ENCODE measurements around the gene MAGI2. TPM values are rescaled to one million over a fixed set of nuclear protein-coding genes. Genes with fewer than 3 reads are reported as not detected.

The MAGI2 gene
- total RNA-seq, 1 donor from 2014 or later, result 64.2 TPM

GRCh38 chr7:79436378-79436777, 17.1 kb downstream of the MAGI2 start:
- peaks cover 2% of the 10 kb centered on the region for H3K9me3 Mint-ChIP-seq (ENCODE audit: unreplicated experiment)
- H3K27me3 Mint-ChIP-seq (ENCODE audit: unreplicated experiment), result no peaks in the 10 kb centered on the region
- DNase-seq, result no peak
- H3K4me3 Mint-ChIP-seq (ENCODE audit: unreplicated experiment), result no peak overlapping the region
- no peaks in the 10 kb centered on the region for H3K36me3 Mint-ChIP-seq (ENCODE audit: unreplicated experiment)
- TF ChIP-seq CTCF (IDR thresholded peaks at IDR 0.05; ENCODE audit: partially characterized antibody, unreplicated experiment), result no peak
- H3K27ac Mint-ChIP-seq (ENCODE audit: unreplicated experiment), result no peak overlapping the region
- H3K4me1 Mint-ChIP-seq (ENCODE audit: low read depth, unreplicated experiment), result no peaks in the 10 kb centered on the region

- Mint-ChIP-seq H3K27me3 (ENCODE audit: unreplicated experiment) (no peaks in the 10 kb centered on the region), H3K27ac (ENCODE audit: unreplicated experiment) (no peak overlapping the region), H3K4me3 (ENCODE audit: unreplicated experiment) (no peak overlapping the region), H3K4me1 (ENCODE audit: low read depth, unreplicated experiment) (no peaks in the 10 kb centered on the region), H3K36me3 (ENCODE audit: unreplicated experiment) (no peaks in the 10 kb centered on the region), H3K9me3 (ENCODE audit: unreplicated experiment) (peaks cover 2% of the 10 kb centered on the region)
- no peak for TF ChIP-seq CTCF (IDR thresholded peaks at IDR 0.05; ENCODE audit: partially characterized antibody, unreplicated experiment)
- no peak for DNase-seq
Measured at GRCh38 chr7:79434867-79435266, 18.6 kb downstream of the MAGI2 start.

GRCh38 chr7:79434098-79434497, 19.4 kb downstream of the MAGI2 start:
- TF ChIP-seq CTCF (IDR thresholded peaks at IDR 0.05; ENCODE audit: partially characterized antibody, unreplicated experiment), result no peak
- no peaks in the 10 kb centered on the region for H3K4me1 Mint-ChIP-seq (ENCODE audit: low read depth, unreplicated experiment)
- H3K27me3 Mint-ChIP-seq (ENCODE audit: unreplicated experiment), result no peaks in the 10 kb centered on the region
- H3K9me3 Mint-ChIP-seq (ENCODE audit: unreplicated experiment), result peaks cover 2% of the 10 kb centered on the region
- no peak overlapping the region for H3K27ac Mint-ChIP-seq (ENCODE audit: unreplicated experiment)
- H3K36me3 Mint-ChIP-seq (ENCODE audit: unreplicated experiment), result no peaks in the 10 kb centered on the region
- no peak overlapping the region for H3K4me3 Mint-ChIP-seq (ENCODE audit: unreplicated experiment)
- no peak for DNase-seq

- Mint-ChIP-seq H3K36me3 (ENCODE audit: unreplicated experiment) (no peaks in the 10 kb centered on the region), H3K27me3 (ENCODE audit: unreplicated experiment) (no peaks in the 10 kb centered on the region), H3K27ac (ENCODE audit: unreplicated experiment) (no peak overlapping the region), H3K9me3 (ENCODE audit: unreplicated experiment) (peaks cover 2% of the 10 kb centered on the region), H3K4me1 (ENCODE audit: low read depth, unreplicated experiment) (no peaks in the 10 kb centered on the region), H3K4me3 (ENCODE audit: unreplicated experiment) (no peak overlapping the region)
- TF ChIP-seq CTCF (IDR thresholded peaks at IDR 0.05; ENCODE audit: partially characterized antibody, unreplicated experiment), result no peak
- DNase-seq, result no peak
Measured at GRCh38 chr7:79430391-79430790, 23.1 kb downstream of the MAGI2 start.

- H3K4me3 Mint-ChIP-seq (ENCODE audit: unreplicated experiment), result no peak overlapping the region
- H3K36me3 Mint-ChIP-seq (ENCODE audit: unreplicated experiment), result no peaks in the 10 kb centered on the region
- H3K27ac Mint-ChIP-seq (ENCODE audit: unreplicated experiment), result no peak overlapping the region
- no peak for TF ChIP-seq CTCF (IDR thresholded peaks at IDR 0.05; ENCODE audit: partially characterized antibody, unreplicated experiment)
- H3K4me1 Mint-ChIP-seq (ENCODE audit: low read depth, unreplicated experiment), result no peaks in the 10 kb centered on the region
- H3K9me3 Mint-ChIP-seq (ENCODE audit: unreplicated experiment), result no peaks in the 10 kb centered on the region
- H3K27me3 Mint-ChIP-seq (ENCODE audit: unreplicated experiment), result peaks cover 2% of the 10 kb centered on the region
- DNase-seq, result no peak
Measured at GRCh38 chr7:79425665-79426064, 27.8 kb downstream of the MAGI2 start.

All from glutamatergic neuron (in vitro differentiated cells).